ENCODE data around the gene ANKS1B. TPM values are rescaled to one million over a fixed set of nuclear protein-coding genes. Genes with fewer than 3 reads are reported as not detected.

The ANKS1B gene
- total RNA-seq, 4 donors from 2014 or later, result 16.6 to 62.6 (median 40.2) TPM

DNA sequence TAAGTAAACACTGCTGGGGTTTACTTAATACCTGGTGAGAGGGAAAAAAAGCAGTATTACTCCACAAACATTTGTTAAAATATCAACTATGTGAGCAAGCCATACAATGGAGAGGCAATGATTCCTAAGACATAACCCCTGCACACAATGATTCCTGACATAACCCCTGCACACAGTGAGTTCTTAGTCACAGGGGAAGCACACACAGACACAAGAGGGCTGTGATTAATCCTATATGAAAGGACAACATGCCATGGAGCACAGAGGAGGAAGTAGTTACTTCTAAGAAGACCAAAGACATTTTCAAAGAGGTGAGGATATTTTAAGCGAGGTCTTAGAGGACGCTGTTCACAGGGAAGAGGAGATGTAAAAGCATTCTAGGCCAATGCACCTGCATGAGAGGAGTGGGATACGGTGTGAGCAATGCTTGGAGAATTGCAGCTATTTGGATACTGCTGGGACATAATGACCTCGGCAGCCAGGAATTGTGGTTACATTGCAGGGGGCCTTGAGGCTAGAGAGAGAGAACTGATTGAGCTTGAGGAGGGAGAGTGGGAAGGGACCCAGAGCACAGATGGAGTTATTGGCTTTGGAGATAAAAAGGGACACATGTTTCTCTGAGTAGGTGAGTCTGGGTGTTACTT lies 1127.7 kb downstream of the ANKS1B start:
- Histone ChIP-seq H3K9me3 (no peaks in the 10 kb centered on the region), H3K36me3 (no peaks in the 10 kb centered on the region), H3K4me3 (no peak overlapping the region), H3K27me3 (no peaks in the 10 kb centered on the region), H3K4me1 (no peaks in the 10 kb centered on the region), H3K27ac (no peak overlapping the region)
- no peak for TF ChIP-seq POLR2A (IDR thresholded peaks at IDR 0.05)
- TF ChIP-seq, protein P1, sequence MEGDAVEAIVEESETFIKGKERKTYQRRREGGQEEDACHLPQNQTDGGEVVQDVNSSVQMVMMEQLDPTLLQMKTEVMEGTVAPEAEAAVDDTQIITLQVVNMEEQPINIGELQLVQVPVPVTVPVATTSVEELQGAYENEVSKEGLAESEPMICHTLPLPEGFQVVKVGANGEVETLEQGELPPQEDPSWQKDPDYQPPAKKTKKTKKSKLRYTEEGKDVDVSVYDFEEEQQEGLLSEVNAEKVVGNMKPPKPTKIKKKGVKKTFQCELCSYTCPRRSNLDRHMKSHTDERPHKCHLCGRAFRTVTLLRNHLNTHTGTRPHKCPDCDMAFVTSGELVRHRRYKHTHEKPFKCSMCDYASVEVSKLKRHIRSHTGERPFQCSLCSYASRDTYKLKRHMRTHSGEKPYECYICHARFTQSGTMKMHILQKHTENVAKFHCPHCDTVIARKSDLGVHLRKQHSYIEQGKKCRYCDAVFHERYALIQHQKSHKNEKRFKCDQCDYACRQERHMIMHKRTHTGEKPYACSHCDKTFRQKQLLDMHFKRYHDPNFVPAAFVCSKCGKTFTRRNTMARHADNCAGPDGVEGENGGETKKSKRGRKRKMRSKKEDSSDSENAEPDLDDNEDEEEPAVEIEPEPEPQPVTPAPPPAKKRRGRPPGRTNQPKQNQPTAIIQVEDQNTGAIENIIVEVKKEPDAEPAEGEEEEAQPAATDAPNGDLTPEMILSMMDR (IDR thresholded peaks at IDR 0.05), result no peak
- no peak for DNase-seq
- intact Hi-C loops (cut with DNase I; ENCODE audit: low total_unique reads), result no loop called here

DNA sequence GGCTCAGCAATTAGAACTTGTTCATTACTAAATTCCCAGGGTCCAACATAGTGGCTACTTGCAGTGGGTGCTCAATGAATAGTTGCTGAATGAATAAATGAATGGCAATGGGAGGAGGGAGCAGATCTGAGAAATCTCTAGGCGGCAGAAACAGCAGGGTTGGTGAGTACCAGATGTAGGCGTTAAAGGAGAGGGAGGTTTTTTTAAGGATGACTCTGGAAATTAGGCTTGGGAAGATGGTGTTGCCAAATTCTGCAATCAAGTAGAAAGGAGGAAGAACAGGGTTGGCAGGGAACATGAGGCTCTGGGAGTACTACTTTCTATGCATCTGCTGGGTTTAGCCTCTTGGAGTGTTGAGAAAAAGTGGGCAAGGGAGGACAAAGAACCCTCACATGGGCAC lies 1132.6 kb downstream of the ANKS1B start:
- Histone ChIP-seq H3K4me3 (no peak overlapping the region), H3K4me1 (no peaks in the 10 kb centered on the region), H3K27ac (no peak overlapping the region), H3K36me3 (no peaks in the 10 kb centered on the region), H3K27me3 (no peaks in the 10 kb centered on the region), H3K9me3 (no peaks in the 10 kb centered on the region)
- no peak for TF ChIP-seq POLR2A (IDR thresholded peaks at IDR 0.05)
- TF ChIP-seq, protein P1 (IDR thresholded peaks at IDR 0.05), result no peak
- DNase-seq, result no peak
- intact Hi-C loops (cut with DNase I; ENCODE audit: low total_unique reads), result no loop called here

DNA sequence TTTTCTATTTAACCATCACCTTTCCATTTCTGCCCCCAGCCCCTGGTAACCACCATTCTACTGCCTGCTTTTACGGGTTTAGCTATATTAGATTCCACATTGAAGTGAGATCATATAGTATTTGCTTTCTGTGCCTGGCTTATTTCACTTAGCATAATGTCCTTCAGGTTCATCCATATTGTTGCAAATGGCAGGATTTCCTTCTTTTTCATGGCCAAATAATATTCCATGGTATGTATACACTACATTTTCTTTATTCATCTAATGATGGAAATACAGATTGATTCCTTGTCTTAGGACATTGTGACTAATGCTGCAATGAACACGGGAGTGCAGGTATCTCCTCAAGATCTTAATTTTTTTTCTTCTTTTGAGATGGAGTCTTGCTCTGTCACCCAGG lies 1137.5 kb downstream of the ANKS1B start:
- Histone ChIP-seq H3K27me3 (no peaks in the 10 kb centered on the region), H3K4me1 (no peaks in the 10 kb centered on the region), H3K4me3 (no peak overlapping the region), H3K36me3 (no peaks in the 10 kb centered on the region), H3K27ac (no peak overlapping the region), H3K9me3 (no peaks in the 10 kb centered on the region)
- no peak for DNase-seq
- TF ChIP-seq, protein P1 (IDR thresholded peaks at IDR 0.05), result no peak
- no peak for TF ChIP-seq POLR2A (IDR thresholded peaks at IDR 0.05)
- intact Hi-C loops (cut with DNase I; ENCODE audit: low total_unique reads), result no loop called here

DNA sequence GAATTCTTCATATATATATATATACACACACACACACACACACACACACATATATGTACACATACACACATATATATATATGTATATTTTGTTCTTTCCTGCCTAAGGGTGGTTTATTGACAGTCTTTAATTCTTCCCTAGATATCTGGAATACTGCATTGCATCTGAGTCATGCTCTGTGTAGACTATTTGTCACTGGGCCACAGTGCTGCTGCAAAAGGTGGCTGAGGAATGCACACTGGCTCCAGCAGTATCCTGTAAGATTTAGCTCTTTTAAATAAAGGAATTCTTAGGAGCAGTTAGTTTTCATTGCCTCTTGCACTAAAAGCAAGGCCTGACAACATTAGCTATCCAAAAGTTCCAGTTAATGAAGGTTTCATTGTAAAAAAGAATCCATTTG lies 1138.8 kb downstream of the ANKS1B start:
- Histone ChIP-seq H3K4me3 (no peak overlapping the region), H3K27ac (no peak overlapping the region), H3K9me3 (no peaks in the 10 kb centered on the region), H3K27me3 (no peaks in the 10 kb centered on the region), H3K36me3 (no peaks in the 10 kb centered on the region), H3K4me1 (no peaks in the 10 kb centered on the region)
- no peak for DNase-seq
- TF ChIP-seq, protein P1 (IDR thresholded peaks at IDR 0.05), result no peak
- no peak for TF ChIP-seq POLR2A (IDR thresholded peaks at IDR 0.05)
- intact Hi-C loops (cut with DNase I; ENCODE audit: low total_unique reads), result no loop called here

DNA sequence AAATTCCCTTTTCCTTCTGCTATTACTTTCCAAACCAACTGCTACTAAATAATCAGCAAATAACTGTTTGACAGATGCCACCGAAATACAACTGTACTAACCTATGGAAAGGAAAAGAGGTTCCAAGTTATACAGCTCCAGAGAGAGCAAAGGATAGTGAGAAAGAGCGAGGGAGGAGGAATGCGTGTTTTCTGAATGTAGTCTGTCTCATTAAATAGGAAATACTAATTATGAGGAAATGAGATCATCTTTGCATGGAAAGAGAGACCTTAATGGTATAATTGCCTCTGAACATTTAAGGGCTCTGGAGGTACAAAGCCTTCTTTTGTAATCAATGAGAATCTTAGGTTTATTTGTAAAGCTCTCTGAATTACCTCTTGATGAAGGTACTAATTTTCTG lies 1144.4 kb downstream of the ANKS1B start:
- intact Hi-C loops (cut with DNase I; ENCODE audit: low total_unique reads), result no loop called here
- Histone ChIP-seq H3K27me3 (no peaks in the 10 kb centered on the region), H3K27ac (no peak overlapping the region), H3K4me1 (no peaks in the 10 kb centered on the region), H3K36me3 (no peaks in the 10 kb centered on the region), H3K4me3 (no peak overlapping the region), H3K9me3 (no peaks in the 10 kb centered on the region)
- no peak for TF ChIP-seq POLR2A (IDR thresholded peaks at IDR 0.05)
- TF ChIP-seq, protein P1 (IDR thresholded peaks at IDR 0.05), result no peak
- DNase-seq, result no peak
